Epithelial cell of prostate (primary cell): ENCODE data around the gene KCNK3.
A peak's percentile ranks its signal among the peaks of the same experiment; 100 is the strongest.
"Not testable (repeated sequence)": the region's sequence is repeated elsewhere in the genome, so short reads cannot be mapped to it uniquely, and the experiment has no call there.

Experiments
- DNase-seq: peaks from one replicate; pipeline ENCODE4 v3.0.0-alpha.2; 2011; ENCODE audit warnings: low read depth, low spot score
- H3K27ac ChIP-seq: fragments of 450-650 bp; 2 replicates; pipeline ENCODE4 v1.5.1; 2017; ENCODE audit warnings: mild to moderate bottlenecking

The KCNK3 gene

DNA sequence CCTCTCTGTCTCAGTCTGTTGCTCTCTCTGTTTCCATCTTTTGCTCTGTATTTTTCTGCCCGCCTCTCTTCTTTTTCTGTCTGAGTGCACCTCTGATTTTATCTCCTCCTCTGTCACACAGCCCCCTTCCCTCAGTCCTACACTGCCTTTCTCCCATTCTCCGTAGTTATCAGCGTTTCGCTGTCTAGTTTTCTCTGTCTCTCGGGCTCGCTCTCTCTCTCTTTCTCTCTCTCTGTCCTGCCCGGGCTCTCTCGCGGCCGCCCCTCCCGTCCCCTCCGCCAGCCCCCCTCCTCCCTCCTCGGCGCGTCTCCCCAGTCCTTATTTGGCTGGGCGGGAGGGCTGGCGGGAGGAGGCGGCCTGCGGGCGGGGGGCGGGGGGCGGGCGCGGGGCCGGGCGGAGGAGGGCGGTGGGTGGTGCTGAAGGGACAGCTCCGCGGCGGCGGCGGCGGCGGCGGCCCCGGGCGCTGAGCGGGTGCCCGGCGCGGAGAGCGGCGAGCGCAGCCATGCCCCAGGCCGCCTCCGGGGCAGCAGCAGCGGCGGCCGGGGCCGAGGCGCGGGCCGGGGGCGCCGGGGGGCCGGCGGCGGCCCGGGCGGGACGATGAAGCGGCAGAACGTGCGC is at the start of gene KCNK3:
Gene KCNK3, plus strand, starts transcription at position 444 of the 618 bp plus-strand sequence. Its CDS starts 154 bp downstream, at position 598.
- no peak for DNase-seq
- H3K27ac ChIP-seq, result no peak within 1 kb of the TSS

DNA sequence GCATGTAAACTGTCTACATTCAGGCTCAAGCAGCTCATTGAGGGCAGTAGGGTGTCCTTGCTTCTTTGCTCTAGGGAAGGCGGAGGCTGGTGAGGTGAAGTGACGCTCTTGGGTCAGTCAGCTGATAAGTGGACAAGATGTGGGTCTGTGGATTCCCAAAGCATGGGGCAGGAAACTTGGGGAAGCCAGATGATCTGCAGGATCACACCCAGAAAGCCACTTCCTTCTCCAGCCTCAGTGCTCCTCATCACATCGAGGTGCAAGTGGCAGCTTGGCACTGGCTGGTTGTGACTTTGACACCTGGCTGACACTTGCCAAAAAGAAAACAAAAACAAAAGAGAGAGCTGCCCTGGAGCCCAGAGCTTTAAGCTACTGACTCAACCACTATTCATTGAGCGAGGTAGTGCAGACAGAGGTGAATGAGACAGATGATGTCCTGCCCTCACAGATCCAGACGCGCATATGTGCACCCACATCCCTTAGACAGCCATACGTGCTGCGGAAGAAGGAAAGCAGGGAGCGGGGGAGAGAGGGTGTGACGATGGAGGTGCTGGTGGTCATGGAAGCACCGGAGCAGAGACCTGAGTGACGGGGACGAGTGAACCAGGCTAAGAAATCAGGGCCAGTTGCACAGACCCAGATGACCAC is 48.2 kb upstream of the KCNK3 start:
- DNase-seq, result peak; percentile 12
- H3K27ac ChIP-seq, result no peak overlapping the region

DNA sequence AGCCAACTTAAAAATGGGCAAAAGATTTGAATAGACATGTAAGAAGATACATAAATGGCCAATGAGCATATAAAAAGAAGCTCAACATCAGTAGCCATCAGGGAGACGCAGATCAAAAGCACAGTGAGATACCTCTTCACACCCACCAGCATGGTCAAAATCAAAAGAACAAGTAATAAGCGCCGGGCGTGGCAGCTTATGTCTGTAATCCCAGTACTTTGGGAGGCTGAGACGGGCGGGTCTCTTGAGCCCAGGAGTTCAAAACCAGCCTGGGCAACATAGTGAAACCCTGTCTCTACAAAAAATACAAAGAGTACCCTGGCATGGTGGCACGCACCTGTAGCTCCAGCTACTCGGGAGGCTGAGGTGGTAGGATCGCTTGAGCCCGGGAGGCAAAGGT is 46.8 kb upstream of the KCNK3 start:
- H3K27ac ChIP-seq, result no peak overlapping the region
- no peak for DNase-seq

DNA sequence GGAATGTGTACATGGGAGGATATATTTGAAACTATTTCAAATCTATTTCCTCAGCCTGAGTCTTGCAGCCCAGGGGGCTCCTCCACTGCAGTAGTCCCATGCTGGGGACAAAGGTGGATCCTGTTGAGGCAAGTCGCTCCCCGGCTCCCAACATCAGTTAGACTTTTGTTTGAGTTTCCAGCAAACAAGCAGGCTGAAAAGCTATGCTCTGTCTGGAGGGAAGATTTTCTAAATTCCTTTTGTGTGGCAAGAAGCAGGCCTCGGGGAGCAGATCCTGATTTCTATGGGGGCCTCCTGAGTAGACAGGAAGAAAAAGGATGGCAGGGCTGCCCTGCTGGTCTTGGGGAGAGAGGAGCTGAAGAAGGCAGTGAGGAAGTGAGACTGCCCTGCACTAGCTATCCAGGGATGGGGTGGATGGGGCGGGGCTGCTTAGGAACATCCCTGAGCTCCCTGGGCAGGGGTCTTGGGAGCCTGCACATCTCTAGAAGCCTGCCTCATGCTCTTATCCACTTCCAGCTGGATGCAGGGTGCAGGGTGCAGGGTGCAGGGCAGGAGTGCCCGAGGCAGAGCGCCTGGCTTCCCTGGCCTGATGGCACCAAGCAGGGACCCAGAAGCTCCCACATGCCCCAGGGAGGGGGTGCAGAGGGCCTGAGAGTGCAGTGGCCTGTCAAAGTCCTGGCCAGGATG is 45.4 kb upstream of the KCNK3 start:
- no peak for DNase-seq
- no peak overlapping the region for H3K27ac ChIP-seq

DNA sequence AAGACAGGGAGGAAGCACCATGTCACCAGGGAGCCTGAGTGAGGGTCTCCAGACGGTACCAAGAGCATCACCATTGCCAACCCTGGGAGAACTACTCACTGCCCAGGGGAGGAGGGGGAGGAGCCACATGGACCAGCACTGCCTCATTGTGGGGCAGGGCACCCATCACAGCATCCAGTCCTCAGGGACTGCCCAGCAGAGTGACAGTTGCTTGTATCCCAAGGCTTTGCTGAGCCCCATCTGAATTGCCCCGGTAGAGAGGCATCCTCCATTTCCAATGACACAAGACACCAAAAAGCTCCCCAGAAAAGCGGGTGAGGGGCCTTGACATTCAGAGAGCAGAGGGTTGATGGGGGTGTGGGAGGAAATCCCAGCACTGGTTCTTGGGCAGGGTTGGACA is 44.5 kb upstream of the KCNK3 start:
- H3K27ac ChIP-seq, result no peak overlapping the region
- no peak for DNase-seq

DNA sequence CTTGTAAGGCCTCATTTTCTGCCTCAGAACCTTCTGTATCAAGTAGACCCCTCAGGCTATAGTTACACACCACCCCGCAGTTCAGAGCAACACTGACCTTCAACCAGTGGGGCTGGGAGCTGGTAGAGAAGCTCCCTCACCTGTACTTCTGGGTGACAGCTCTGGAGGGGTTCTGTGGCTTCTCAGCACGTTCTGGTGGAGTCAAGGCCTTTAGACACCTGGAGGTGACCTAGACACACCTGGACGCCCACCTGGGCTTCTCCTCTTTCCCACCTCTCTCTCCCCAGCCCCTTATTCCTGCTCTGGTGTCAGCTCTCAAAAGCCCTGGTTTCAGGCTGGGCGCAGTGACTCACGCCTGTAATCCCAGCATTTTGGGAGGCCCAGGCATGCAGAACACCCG is 44.0 kb upstream of the KCNK3 start:
- H3K27ac ChIP-seq, result no peak overlapping the region
- DNase-seq, result no peak

DNA sequence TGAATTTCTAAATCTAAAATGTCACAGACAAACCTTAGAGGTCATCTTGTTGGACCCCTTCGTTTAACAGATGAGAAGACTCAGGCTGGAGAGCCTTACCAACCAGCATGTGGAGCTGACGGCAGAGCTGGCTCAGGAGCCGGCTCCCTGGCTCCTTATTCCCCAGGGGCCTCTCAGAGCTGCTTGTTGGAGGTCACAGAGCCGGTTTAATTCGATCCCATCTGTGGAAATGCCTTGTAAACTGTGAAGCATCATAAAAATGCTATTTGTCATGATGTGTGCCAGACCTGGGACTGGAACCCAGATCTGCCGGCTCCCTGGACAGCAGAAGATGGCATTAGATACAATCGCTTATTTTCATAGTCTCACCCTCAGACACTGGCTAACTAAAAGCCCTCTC is 43.2 kb upstream of the KCNK3 start:
- no peak for DNase-seq
- H3K27ac ChIP-seq, result no peak overlapping the region

DNA sequence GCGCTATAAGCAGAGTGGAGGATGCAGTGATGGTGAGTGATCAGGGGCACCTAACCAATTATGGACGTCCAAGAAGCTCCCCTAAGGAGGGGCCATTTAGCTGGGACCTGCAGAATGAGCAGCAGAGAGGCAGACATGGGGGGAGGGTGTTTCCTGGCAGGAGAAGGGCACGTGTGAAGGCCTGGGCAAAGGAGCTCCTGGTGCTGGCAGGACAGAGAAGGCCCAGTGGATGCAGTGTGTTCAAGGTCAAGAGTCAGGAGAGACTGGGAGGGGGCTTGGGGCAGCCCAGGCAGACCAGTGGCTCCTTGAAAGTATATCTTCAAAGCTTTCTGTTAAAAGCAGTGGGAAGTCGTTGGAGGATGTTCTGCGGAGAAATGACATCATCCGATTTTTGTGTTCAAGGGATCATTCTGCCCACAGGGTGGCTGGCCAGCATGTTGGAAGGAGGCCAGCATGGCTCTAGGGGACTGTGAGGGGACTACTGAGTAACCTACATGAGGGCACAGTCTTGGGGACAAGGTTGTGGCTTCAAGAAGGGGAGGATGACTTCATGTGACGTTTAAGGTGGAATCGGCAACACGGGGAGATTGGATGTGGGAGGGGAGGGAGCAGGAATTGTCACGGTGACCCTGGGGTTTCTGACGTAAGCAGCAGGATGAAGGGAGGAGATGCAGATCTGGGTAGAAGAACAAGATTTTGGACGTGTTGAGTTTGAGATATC is 42.4 kb upstream of the KCNK3 start:
- DNase-seq, result no peak
- H3K27ac ChIP-seq, result no peak overlapping the region

DNA sequence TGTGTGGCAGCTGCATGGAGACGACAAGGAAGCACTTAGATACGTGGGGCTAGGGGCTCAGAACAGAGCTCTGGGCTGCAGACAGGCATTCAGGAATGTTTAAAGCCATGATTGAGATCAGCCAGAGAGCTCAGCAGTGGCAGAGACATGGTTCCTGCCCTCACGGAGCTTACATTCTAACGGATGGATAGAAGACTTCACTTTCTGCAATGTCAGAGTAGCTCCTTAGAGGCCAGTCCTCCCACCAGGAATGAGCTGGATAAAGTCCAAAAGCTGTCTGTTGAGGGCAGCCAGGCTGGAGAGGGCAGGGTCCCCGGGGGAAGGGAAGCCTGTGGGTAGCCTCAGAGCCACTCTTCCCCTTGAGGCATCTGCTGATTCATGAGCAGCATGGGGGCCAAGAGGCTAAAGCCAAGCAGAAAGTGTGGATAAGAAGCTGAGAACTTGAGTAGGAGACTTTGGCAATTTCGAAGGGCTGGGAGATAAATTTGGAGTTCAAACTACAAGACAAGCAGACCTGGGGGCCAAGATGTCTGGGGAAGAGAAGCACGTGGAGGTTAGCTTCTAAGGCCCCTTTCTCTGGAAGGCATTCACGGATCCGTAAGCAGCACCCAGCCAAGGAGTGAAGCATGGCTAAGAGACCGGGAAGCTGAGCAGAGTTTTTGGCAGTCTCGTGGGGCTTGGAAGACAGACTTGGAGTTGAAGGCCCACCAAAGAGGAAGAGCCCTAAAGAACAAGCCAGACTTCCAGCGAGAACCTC is 41.6 kb upstream of the KCNK3 start:
- no peak overlapping the region for H3K27ac ChIP-seq
- DNase-seq, result no peak

DNA sequence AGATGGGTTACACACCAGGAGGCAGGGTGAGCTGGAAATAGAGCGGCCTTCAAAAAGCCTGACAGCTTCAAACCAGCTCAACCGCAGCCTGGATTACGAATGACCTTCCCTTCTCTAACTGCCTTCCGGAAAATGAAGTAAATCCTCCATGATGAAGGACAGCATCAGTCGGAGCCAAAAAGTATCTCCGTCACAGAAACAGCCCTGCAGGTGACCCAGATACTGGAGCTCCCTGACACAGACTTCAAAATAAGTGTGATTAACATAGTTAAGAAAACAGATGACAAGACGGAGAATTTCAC is 41.1 kb upstream of the KCNK3 start:
- H3K27ac ChIP-seq, result no peak overlapping the region
- no peak for DNase-seq

DNA sequence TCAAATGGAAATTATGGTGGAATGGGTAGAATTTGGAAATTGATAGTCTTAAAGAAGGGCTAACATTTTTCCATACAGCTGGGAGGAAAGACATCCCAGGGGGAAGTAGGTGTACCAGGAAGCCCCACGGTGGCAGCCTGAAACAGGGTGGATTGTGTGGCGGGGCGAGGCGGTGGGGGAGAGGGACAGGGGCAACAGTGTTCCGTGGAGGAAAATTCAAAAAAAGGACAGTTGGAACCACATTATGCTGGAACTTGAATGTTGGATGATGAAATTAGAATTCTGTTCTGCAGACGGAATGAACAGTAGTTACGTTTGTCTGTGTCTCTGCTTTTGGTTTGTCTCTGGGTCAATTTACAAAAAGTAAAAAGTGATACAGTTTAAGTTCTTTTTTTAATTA is 40.7 kb upstream of the KCNK3 start:
- DNase-seq, result no peak
- H3K27ac ChIP-seq, result no peak overlapping the region

DNA sequence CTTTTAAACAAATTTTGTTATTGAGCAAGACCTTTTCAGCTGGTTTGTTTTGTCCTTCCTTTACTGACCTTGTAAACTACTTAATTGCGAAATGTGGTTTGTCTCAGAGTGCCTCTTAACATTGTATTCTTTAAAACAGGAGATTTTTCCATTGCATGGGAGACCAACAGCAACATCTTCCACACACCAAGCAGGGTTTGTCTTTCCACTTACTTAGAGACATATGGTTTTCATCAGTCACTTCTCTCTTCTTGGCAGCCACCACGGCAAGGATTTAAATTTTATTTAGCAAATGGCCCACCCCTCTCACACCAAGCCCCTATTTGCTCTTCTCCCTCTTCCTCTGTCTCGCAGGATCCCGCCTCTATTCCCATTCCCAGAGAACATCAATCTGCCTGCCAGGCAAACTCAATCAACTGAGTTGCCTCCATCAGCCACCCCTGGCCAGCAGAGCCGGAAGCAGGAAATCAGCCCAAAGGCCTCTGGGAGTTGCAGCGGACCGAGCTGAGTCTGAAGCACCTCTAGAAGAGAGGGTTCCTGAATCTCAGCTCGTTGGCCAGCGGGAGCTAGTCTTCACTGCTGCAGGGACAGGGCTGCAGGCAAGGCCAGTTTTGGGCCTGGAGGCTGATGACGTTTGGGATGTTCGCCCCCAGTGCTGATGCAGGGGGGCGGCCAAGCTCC is 40.0 kb upstream of the KCNK3 start:
- no peak for DNase-seq
- no peak overlapping the region for H3K27ac ChIP-seq

DNA sequence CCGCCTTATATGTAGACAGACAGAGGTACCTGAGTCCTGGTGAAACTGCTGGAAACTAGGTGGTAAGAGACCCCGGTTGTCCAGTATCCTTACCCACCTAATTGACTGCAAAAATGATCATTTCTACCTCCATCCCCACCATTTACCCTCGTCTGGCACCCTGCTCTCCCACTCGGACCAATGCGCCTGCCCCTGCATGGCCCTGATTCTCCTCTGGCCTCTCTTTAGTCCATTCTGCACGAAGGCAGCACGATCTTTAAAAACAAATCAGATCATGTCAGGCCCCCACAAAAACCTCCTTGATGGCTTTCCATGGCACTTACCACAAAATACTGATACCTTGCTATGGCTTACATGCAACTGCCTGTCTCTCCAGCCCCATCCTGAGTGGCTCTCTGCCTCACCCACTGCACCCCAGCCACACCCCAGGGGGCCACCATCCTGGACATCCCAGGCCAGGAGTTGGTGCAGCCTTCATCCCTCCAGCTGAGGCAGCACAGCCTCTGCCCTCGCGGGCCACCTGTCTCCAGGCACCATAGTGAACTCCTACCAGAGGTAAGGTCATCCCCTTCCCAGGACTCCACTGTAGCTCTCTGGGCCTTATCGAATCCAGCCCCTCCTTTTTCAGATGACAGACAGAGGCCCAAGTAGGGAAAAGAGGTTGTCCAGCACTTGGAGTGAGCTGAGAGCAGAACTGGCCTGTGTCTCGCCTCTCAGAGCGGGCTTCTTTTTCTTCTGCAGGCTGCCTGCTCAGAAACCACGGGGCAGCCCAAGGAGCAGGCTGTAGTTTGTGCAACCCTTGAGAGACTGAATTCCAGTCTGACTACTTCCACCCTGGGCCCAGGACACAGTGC is 39.1 kb upstream of the KCNK3 start:
- H3K27ac ChIP-seq, result no peak overlapping the region
- no peak for DNase-seq

DNA sequence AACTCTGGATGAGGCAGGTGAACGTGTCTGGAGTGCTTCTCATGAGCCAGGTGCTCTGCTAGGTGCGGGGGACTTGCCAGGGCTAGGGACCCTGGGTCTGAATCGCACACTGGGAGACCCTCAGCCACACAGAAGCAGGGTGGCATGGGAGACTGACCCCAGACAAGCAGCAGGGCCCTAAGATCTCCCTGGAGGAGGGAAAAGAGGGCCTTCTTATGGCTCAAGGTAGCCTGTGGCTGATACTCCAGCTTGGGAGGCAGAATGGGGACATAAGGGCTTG is 38.5 kb upstream of the KCNK3 start:
- no peak overlapping the region for H3K27ac ChIP-seq
- DNase-seq, result no peak

DNA sequence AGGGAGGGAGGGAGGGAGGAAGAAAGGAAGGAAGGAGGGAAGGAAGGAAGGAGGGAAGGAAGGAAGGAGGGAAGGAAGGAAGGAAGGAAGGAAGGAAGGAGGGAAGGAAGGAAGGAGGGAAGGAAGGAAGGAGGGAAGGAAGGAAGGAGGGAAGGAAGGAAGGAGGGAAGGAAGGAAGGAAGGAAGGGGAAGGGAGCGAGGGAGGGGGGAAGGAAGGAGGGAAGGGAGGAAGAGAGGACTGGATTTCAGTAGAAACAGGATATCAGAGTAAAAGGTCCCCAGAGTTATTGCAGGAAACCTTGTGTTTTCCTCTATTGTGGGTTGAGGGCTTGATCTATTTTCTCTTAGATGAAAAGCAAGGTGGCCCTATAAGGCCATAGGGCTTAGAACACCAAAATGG is 37.4 kb upstream of the KCNK3 start:
- not testable (repeated sequence) for DNase-seq, H3K27ac ChIP-seq

DNA sequence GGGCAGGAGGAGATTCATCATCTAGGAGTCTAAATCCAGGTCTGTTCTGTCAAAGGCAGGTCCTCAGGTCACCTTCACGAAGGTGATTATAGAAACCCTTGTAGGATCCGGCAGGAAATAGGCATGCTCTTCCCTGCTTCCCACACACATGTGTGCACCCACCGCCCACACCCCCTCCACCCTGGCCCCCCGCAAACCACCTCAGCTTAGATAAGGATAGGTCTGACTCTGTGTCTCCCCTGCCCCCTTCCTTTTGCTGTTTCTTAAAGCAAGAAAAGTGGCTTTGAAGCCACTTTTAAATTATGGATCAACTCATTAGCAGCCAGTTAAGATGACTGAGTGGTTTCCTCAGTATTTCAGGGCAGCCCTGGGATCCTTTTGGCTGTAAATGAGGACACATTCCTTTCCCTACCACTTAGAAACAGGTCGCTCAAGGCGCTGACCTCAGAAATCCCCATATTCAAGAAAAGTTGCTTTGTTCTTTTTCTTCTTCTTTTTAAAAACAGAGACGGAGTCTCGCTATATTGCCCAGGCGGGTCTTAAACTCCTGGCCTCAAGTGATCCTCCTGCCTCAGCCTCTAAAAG is 36.8 kb upstream of the KCNK3 start:
- DNase-seq, result no peak
- no peak overlapping the region for H3K27ac ChIP-seq

DNA sequence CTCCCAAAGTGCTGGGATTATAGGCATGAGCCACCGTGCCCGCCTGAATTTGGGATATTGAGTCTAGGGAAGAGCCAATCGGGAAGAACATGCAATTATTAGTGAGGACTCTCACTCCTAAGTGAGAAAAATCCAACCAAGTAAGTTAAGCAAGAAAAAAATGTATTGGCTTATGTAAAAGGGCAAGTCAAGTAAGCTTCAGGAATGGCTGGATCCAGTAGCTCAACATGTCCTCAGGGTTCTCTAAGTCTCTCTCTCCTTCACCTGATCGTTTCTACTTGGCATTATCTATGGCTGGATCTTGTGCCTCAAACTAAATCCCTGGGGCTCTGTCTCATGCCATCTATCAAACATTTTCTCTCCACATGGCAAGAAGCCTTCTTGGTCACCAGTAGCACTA is 35.3 kb upstream of the KCNK3 start:
- no peak for DNase-seq
- H3K27ac ChIP-seq, result no peak overlapping the region

DNA sequence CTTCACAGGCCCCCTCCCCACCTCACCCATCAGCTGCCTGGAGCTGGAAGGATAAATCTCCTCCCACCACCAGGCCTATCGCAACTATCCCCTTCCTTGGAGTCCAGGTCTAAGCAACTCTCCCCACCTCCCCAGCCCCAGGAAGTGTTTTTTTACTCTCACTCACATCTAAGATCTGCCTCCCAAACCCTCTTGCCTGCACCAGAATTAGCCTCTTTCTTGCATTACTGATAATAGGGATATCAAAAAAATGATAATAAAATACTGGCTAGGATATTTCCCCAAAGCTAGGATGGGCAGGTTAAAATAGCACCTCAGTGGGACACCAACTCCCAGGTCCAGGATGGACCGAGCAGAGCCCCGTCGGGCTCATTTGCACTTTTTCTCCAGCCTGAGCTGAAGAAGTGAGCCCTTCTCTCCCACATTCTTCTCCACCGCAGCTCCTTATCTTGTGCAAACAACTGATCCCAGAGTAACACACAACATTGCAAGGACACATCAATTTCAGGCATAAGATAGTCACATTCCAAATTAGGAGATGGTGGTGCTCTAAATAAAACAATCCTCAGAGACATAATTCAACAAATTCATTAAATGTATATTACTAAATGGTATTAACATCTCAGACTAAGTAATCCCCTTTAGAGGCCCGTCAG is 33.7 kb upstream of the KCNK3 start:
- H3K27ac ChIP-seq, result no peak overlapping the region
- DNase-seq, result no peak
